Small intestine (tissue), 7 donors: ENCODE measurements around the gene FRY. TPM values are rescaled to one million over a fixed set of nuclear protein-coding genes. Genes with fewer than 3 reads are reported as not detected.

Source experiments
- DNase-seq, 2 donors: peaks; one replicate each; pipeline versions ENCODE4 v3.0.0 to v3.0.0-alpha.2; 2013
- FAIRE-seq: peaks from 2 replicates; lab custom pipeline; 2012; peaks lifted over from hg19 to GRCh38; lab: Jason Lieb, UNC
- H3K27ac ChIP-seq, 3 donors: one replicate each; pipeline ENCODE4 v1.5.1; 2013; ENCODE audit warnings: low read length in 2 of 3, mild to moderate bottlenecking in 2 of 3, control low read depth in 1 of 3, inconsistent platforms in 1 of 3, low read depth in 1 of 3, moderate library complexity in 1 of 3
- H3K27me3 ChIP-seq, 3 donors: one replicate each; pipeline ENCODE4 v1.6.1; 2013; ENCODE audit warnings: low read length in 3 of 3, inconsistent platforms in 1 of 3; ENCODE audit not compliant: control insufficient read depth in 3 of 3, insufficient read depth in 3 of 3
- H3K36me3 ChIP-seq, 3 donors: one replicate each; pipeline ENCODE4 v1.6.1; 2013; ENCODE audit warnings: low read length in 3 of 3, inconsistent platforms in 1 of 3, low read depth in 1 of 3, mild to moderate bottlenecking in 1 of 3, moderate library complexity in 1 of 3; ENCODE audit not compliant: control insufficient read depth in 3 of 3, insufficient read depth in 2 of 3
- H3K4me1 ChIP-seq, 3 donors: one replicate each; pipeline ENCODE4 v1.6.1; 2013; ENCODE audit warnings: low read length in 2 of 3, inconsistent platforms in 1 of 3, low read depth in 1 of 3, mild to moderate bottlenecking in 1 of 3, moderate library complexity in 1 of 3; ENCODE audit not compliant: control insufficient read depth in 3 of 3, insufficient read depth in 2 of 3
- H3K4me3 ChIP-seq, 3 donors: one replicate each; pipeline ENCODE4 v1.5.1; 2013; ENCODE audit warnings: low read length in 3 of 3, control low read depth in 1 of 3, inconsistent platforms in 1 of 3, low read depth in 1 of 3, mild to moderate bottlenecking in 1 of 3, moderate library complexity in 1 of 3
- H3K9me3 ChIP-seq, 2 donors: one replicate each; pipeline ENCODE4 v1.6.1; 2013; ENCODE audit warnings: low read depth in 1 of 2, low read length in 1 of 2; ENCODE audit not compliant: control insufficient read depth in 2 of 2, insufficient read depth in 1 of 2
- WGBS, 3 donors: extraction: QIAGEN DNeasy Blood & Tissue Kit; methylation state at CpG; one replicate each; pipeline ENCODE4 v1.1.7; 2013; 5-methylcytosine and 5-hydroxymethylcytosine counted together
- polyA plus RNA-seq, 4 donors: library from polyadenylated mRNA; stranded (reverse) in 3 of 4; unstranded in 1 of 4; fragments of 200-250 nt in 3 of 4; fragments of 120-200 nt in 1 of 4; gene quantifications; one replicate each; pipeline versions ENCODE4 v1.2.1 to v1.2.3, GENCODE V29; 2013
- donor health status: healthy with polysubstance abuse.
- donor health status: control.
- donor health status: control.
- donor health status: Bipolar disorder and iron deficiency.
- donor health status: healthy.

FRY gene
- polyA plus RNA-seq, 4 donors: 2.0 to 13.6 (median 3.6) TPM

DNA sequence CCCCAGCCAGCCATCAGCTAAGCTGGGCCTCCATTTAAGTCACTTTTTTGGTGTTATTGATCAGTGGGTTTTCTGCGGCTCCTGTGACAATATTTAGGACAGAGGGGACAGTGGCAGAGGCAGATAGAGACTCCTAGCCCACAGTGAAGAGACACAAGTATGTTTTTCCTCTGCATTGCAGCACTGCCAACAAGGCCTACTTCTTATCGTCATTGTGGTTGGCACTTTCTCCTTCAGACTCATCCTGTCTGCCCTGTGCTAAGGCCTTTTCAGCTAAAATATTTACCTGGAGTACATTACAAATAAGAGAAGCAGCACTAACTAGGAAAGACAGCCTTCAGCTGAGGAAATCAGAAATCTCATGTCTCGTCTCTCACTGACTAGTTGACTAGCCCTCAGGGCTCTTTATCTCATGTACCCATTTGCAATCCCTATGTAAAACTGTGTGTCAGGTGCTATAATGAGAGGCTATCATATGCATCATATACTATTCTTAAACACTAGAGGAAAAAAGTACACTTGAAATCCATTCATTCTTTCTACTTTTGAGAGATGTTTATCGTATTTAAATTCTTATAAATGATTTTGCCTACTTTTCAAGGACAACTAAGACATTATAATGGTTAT is 221.4 kb downstream of the FRY start:
- WGBS, 3 donors: 76 to 88% (median 77%) methylated on average over 4 of the region's 4 CpGs
- Histone ChIP-seq H3K36me3 (no peaks in the 10 kb centered on the region), H3K27me3 (no peaks in the 10 kb centered on the region), H3K4me3 (no peak overlapping the region), H3K9me3 (no peaks in the 10 kb centered on the region), H3K27ac (no peak overlapping the region), H3K4me1 (peaks cover 0 to 25% (median 0%) of the 10 kb centered on the region in 3 donors)
- FAIRE-seq (no peak), DNase-seq (peak in 1 of 2 donors; percentile 31)

DNA sequence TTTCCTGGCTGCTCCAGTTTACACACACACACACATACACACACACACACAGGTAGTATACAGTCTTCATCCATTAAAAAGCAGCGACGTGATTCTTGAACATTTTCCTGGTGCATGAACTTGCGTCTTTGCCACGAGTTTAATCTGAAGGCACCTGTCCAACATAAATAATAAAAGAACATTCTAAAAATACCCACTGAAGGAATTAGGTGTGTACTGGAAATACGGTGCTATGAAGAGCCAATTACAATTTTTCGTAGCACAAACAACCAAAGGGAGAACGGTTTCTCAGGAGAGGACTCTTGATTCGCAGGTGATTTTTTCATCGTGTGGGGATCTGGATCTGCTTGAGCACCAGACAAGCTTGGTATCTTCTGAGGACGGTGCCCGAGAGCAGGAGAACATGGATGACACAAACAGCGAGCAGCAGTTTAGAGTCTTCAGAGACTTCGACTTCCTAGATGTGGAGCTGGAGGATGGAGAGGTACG is 222.4 kb downstream of the FRY start:
- Histone ChIP-seq H3K4me3 (no peak overlapping the region), H3K27ac (peak overlapping the region in 1 of 3 donors; percentile 20), H3K9me3 (no peaks in the 10 kb centered on the region), H3K4me1 (peaks cover 0 to 25% (median 0%) of the 10 kb centered on the region in 3 donors), H3K27me3 (no peaks in the 10 kb centered on the region), H3K36me3 (no peaks in the 10 kb centered on the region)
- WGBS, 3 donors: 44 to 70% (median 49%) methylated on average over 14 of the region's 14 CpGs
- no peak for DNase-seq
- no peak for FAIRE-seq

- DNase-seq (no peak), FAIRE-seq (no peak)
- WGBS, 3 donors: 35 to 39% (median 38%) methylated on average over 3 of the region's 3 CpGs
- Histone ChIP-seq H3K4me3 (no peak overlapping the region), H3K4me1 (peaks cover 0 to 28% (median 0%) of the 10 kb centered on the region in 3 donors), H3K27ac (no peak overlapping the region), H3K27me3 (no peaks in the 10 kb centered on the region), H3K9me3 (no peaks in the 10 kb centered on the region), H3K36me3 (peaks cover 0 to 2% (median 0%) of the 10 kb centered on the region in 3 donors)
Measured at GRCh38 chr13:32254416-32254815, 222.8 kb downstream of the FRY start.

GRCh38 chr13:32254916-32255723 is 223.5 kb downstream of the FRY start:
- H3K27me3 ChIP-seq: no peaks in the 10 kb centered on the region
- H3K9me3 ChIP-seq: no peaks in the 10 kb centered on the region
- H3K36me3 ChIP-seq: peaks cover 0 to 3% (median 0%) of the 10 kb centered on the region in 3 donors
- WGBS, 3 donors: 57 to 69% (median 68%) methylated on average over 10 of the region's 10 CpGs
- peak overlapping the region in 2 of 3 donors; percentile 26 to 27 for H3K27ac ChIP-seq
- H3K4me3 ChIP-seq: no peak overlapping the region
- peaks cover 0 to 28% (median 0%) of the 10 kb centered on the region in 3 donors for H3K4me1 ChIP-seq
- no peak for DNase-seq
- no peak for FAIRE-seq

DNA sequence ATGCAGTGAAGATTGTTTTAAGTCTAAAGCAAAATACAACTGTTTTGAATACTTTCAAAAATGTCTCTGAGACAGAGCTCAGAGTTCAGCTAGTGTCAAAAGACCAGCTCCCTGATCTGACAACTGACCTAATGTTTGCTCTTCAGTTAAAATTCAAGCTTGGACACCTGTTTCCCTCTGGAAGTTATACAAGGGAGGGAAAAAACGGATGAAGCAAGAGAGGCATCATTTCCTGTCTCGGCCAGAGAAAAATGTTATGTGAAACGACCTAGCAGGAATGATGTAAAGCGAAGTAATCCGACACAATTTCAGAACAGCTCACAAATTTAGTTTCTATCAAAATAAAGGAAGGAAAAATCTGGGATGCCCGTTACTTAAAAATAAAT is 224.1 kb downstream of the FRY start:
- Histone ChIP-seq H3K36me3 (peaks cover 0 to 3% (median 0%) of the 10 kb centered on the region in 3 donors), H3K4me1 (peaks cover 0 to 29% (median 0%) of the 10 kb centered on the region in 3 donors), H3K4me3 (no peak overlapping the region), H3K27me3 (no peaks in the 10 kb centered on the region), H3K27ac (peak overlapping the region in 1 of 3 donors; percentile 26), H3K9me3 (no peaks in the 10 kb centered on the region)
- peak in 1 of 2 donors; percentile 50 for DNase-seq
- WGBS, 3 donors: 29 to 48% (median 40%) methylated on average over 6 of the region's 6 CpGs
- FAIRE-seq: no peak

DNA sequence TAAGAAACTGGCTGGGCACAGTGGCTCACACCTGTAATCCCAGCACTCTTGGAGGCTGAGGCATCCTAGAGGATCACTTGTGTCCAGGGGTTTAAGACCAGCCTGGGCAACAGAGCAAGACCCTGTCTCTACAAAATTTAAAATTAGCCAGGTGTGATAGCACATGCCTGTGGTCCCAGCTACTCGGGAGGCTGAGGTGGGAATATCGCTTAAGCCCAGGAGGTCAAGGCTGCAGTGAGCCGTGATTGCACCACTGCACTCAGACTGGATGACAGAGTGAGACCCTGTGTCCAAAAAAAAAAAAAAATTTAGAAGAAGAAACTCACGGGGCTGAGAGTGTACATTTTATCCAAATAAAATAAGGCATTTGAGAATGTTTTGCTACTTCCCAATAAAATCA is 224.7 kb downstream of the FRY start:
- H3K27ac ChIP-seq: peak overlapping the region in 1 of 3 donors; percentile 21
- no peak for DNase-seq
- 74 to 77% (median 75%) methylated on average over 4 of the region's 4 CpGs for WGBS, 3 donors
- H3K36me3 ChIP-seq: peaks cover 0 to 3% (median 0%) of the 10 kb centered on the region in 3 donors
- peaks cover 0 to 33% (median 2%) of the 10 kb centered on the region in 3 donors for H3K4me1 ChIP-seq
- FAIRE-seq: no peak
- H3K9me3 ChIP-seq: no peaks in the 10 kb centered on the region
- H3K27me3 ChIP-seq: no peaks in the 10 kb centered on the region
- H3K4me3 ChIP-seq: no peak overlapping the region

DNA sequence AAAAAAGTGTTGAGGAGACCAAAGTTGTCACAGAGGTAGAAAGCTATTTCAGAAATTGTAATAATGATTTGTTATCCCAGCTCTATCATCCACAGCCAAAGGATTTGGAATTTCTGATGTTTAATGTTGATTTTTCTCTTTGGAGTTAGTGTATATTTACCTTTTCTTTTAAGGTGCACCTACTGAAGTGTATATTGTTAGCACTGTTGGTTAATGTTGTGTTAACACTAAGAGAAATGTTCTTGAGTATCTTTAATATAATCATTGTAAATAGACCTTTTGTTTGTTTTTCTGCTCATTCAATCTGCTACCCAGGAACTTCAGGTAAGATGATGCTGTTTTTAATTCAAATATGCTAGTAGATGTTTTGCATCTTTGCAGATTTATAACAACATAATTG is 226.1 kb downstream of the FRY start:
- Histone ChIP-seq H3K27me3 (no peaks in the 10 kb centered on the region), H3K36me3 (peaks cover 0 to 3% (median 0%) of the 10 kb centered on the region in 3 donors), H3K9me3 (no peaks in the 10 kb centered on the region), H3K27ac (no peak overlapping the region), H3K4me1 (peaks cover 0 to 39% (median 2%) of the 10 kb centered on the region in 3 donors), H3K4me3 (no peak overlapping the region)
- DNase-seq: no peak
- FAIRE-seq: no peak

DNA sequence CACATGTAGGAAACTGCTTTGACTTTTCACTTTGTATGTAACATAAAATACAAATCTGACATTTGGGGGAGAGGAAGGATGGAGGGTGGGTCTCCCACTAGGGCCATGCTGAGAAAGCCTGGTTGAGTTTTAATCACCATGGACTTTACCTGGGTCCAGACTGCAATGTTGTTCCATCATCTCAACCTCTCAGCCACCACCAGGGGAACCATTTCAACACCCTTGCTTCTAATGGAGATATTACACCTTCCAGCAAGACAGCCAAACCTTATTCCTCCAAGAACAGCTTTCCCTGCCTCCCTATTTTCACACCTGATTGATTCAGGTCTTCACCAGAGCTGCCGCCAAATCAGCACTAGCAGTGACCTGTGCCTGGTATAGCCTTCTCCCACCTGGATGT is 227.5 kb downstream of the FRY start:
- Histone ChIP-seq H3K27ac (no peak overlapping the region), H3K4me1 (peaks cover 0 to 31% (median 2%) of the 10 kb centered on the region in 3 donors), H3K9me3 (no peaks in the 10 kb centered on the region), H3K4me3 (no peak overlapping the region), H3K36me3 (peaks cover 0 to 3% (median 0%) of the 10 kb centered on the region in 3 donors), H3K27me3 (no peaks in the 10 kb centered on the region)
- FAIRE-seq (no peak), DNase-seq (peak in 1 of 2 donors; percentile 34)
- WGBS, 3 donors: 96 to 100% (median 99%) methylated on average over 1 of the region's 1 CpG
